ENCODE results near the gene PEX7.
"Not testable (repeated sequence)": the region's sequence is repeated elsewhere in the genome, so short reads cannot be mapped to it uniquely, and the experiment has no call there.

PEX7 gene, protein sequence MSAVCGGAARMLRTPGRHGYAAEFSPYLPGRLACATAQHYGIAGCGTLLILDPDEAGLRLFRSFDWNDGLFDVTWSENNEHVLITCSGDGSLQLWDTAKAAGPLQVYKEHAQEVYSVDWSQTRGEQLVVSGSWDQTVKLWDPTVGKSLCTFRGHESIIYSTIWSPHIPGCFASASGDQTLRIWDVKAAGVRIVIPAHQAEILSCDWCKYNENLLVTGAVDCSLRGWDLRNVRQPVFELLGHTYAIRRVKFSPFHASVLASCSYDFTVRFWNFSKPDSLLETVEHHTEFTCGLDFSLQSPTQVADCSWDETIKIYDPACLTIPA

DNA sequence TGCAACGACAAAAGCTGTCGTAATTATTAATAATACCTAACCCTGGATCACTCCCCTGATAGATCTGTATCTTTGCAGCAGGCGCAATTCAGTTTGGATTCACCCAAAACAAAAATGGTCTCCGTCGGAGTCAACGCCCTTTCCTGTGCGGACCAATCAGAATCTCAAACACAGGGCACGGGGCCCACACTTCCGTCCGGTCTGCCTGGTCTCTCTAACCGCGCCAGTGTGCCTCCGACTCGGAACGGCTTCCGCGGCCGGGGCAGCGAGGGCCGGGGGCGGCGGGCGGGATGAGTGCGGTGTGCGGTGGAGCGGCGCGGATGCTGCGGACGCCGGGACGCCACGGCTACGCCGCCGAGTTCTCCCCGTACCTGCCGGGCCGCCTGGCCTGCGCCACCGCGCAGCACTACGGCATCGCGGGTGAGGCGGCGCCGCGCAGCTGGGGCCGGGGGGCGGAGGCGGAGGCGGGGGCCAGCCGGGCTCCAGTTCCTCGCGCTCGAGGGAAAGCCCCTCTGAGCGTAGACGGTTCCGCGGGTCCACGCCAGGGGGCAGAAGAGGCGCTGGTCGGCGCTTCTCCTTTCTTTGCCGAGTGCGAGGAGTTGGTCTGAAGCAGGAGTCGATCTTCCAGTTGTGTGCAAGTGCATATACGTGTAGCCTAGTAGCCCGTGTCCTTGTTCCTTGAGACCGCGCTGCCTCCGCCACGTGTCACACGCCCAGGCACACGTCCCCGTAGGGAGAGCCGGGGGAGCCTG lies at the start of gene PEX7:
Gene PEX7 (plus strand): TSS at position 217 of the 752 bp plus-strand sequence. CDS start 74 bp downstream, at position 291.
- DNase-seq (ENCODE audit: low read depth in 2 of 2), result peak; percentile 65 to 73

DNA sequence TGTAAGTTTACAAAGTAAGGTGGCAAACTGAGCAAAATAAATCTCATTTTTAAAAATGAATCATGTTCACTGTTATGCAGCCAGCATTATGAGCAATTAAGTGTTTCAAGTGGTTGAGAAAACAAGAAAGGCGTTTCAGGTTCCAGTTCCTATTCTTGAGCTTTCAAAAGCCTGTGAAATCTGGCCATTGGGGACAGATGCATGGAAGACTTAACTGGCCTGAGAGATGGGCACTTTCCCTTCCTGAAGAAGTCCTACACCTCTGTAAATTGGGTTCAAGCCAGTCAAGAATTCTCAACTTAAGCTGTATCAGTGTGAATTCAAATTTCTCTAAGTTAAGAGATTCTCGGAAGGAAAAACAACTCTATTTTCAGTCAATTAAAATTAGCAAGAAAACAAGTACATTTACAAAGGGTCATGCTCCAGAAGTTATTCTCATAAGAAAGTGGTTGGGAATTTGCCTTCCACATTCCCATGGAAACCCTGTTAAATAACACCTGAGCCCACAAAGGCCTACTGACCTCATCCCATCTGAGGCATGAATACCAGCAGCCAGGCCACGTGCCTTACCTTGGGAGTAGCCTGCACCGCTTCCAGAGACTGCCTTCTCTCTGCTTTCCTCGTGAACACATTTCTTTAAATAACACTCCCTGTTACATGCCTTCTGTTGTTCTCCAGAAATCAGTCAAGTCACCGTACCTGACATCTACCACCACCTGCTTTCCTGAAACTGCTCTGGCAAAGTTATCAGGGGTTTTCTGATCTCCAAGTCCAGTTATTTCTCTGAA lies 49.5 kb upstream of the PEX7 start:
- no peak for DNase-seq (ENCODE audit: low read depth in 2 of 2)

DNA sequence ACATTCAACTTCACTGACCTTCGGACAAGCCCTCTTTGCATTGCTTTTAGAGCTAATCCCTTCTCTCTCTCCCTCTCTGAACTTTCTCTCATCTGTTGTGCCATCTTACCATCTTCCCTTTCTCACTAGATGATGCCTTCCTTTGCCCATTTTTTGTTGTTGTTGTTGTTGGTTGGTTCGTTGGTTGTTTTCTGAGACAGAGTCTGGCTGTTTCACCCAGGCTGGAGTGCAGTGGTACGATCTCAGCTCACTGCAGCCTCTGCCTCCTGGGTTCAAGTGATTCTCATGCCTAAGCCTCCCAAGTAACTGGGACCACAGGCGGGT lies 49.0 kb upstream of the PEX7 start:
- no peak for DNase-seq (ENCODE audit: low read depth in 2 of 2)

DNA sequence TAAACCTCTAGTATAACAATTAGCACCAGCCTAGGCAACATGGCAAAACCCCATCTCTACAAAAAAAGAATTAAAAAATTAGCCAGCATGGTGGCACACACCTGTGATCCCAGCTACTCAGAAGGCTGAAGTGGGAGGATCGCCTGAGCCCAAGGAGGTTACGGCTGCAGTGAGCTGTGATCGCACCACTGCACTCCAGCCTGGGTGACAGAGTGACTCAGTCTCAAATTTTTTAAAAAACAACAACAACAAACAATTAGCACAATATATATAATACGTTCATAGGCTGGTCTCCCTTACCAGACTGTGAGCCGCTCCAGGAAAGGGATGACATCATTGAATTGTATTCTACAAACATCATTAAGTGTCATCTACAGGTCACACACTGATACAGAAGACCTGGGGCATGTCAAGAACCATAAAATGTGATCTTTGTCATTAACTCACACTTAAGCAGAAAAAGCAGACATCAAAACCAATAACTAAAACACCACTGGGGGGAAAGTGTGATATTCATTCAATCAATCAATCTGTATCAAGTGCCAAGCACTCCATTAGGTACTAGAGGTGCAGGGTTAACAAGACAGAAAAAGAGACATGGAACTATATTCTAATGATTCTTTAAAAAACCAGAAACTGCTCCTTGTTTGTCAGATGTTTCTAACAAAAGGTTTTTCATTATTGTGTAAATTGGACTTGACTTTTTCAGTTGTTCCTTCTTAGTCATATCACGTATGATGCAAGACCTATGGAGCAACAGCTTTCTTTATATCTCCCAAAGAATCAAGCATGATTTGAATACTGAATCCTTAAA lies 48.0 kb upstream of the PEX7 start:
- no peak for DNase-seq (ENCODE audit: low read depth in 2 of 2)

DNA sequence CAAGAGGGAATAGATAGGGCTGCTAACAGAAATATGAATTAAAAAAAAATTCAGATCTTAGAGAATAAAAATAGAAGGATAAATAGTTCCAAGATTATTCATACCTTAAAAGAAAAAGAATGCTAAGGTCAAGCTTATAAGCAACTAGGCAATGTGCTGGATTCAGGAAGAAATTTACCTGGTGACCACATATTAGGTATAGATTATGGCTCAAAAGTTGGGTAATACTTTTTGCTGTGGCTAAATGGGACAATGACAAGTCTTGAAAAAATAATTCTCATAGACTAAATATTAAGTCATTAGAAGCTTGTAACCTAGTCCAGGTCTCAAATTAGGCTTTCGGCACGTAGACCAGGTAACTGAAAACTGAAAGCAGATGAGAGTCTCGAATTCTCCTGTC lies 47.3 kb upstream of the PEX7 start:
- no peak for DNase-seq (ENCODE audit: low read depth in 2 of 2)

DNA sequence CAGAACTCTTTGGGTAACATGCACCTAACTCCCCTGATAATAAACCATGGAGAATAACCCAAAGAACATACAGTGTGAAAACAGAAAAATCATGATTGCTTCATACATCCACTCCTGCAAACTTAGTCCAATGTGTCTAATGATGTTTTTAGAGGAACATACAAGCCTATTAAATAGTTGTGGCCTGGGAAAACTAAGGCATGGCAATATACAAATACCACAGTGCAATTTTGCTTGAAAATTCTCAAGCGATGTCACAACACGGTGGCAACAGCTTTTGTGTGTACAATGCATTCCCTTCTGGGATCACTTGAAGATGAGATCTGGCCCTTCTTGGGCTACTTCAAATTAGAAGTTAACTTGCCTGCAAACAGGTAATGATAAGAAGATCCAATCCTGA lies 46.8 kb upstream of the PEX7 start:
- no peak for DNase-seq (ENCODE audit: low read depth in 2 of 2)

DNA sequence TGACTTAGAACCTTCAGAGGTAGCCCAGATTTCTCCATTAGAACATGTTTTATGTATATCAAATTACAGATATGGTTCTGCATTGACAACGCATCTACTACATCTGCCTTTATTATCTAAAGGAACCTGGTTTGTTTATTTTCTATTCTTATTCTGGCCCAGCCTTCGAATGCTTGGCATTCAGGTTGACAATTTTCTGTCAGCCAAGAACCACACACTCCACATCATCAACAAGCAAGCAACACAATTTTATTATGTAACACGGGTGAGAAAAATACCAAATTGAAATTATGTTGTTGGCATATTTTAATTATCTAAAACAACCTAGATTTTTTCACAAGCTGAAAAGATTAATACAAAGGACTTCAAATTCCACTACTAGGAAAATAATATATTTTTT lies 44.7 kb upstream of the PEX7 start:
- no peak for DNase-seq (ENCODE audit: low read depth in 2 of 2)

DNA sequence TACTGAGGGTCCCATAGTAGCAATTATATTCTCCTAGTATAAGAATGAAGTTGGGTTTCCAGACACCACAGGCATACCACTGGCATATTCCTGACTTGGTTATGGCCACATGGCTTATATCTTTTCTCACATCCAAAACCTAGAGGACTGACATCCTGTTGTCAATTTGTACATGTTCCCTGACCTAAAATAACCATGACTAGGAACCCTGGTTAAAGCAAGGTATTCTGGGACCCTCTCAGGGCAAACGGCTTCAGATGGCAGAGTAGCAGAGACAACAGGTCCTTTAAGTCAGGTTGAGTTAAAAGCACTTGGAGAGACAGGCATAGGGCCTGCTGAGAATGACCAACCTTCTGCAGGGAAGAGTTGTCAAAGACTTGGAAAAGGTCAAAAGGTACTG lies 42.7 kb upstream of the PEX7 start:
- DNase-seq (ENCODE audit: low read depth in 2 of 2), result no peak

DNA sequence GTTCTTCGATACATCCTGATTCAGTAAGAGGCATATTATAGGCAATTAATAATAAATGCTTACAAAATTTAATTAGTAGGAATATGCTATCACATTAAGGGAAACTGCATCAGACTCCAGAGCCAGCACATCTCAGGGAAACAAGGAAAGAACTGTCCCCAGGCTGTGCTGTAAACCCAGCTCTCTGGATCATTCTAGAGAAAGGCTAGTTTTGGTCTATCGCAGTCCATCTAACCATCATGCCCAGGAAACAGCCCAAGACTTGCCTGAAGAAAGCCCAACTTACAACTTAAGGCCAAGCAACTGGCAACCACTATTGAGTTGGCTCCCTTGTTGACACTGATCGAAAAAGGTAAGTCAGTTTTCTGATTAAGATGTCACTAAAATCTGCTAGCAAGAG lies 41.4 kb upstream of the PEX7 start:
- DNase-seq (ENCODE audit: low read depth in 2 of 2), result no peak

DNA sequence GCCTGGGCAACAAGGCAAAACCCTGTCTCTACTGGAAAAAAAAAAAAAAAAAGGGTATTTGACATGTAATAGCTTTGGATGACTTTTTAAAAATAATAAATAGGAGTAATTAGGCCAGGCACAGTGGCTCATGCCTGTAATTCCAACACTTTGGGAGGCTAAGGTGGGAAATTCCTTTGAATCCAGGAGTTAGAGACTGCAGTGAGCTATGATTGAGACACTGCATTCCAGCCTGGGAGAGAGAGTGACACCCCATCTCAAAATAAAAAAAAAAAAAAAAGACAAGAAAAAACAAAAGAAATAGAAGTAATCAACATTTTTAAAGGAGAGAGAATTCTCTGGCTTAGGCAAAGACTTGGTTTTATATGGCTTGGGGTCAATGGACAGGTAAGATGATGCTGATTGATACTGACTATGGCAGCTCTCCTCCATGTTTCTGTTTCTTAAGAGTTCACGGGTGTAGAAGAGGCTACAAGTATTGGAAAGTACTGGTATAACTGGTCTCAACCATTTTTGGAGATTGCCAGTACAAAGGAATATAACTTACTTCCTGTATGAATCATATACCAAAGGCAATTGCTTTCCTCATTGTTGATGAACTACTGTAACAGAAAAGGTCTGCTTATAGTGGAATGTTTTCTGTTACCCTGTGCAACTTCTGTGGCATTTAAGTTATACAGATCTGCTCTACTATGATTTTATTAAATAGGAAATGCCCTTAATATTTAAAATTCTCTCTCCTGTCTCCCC lies 40.2 kb upstream of the PEX7 start:
- no peak for DNase-seq (ENCODE audit: low read depth in 2 of 2)

DNA sequence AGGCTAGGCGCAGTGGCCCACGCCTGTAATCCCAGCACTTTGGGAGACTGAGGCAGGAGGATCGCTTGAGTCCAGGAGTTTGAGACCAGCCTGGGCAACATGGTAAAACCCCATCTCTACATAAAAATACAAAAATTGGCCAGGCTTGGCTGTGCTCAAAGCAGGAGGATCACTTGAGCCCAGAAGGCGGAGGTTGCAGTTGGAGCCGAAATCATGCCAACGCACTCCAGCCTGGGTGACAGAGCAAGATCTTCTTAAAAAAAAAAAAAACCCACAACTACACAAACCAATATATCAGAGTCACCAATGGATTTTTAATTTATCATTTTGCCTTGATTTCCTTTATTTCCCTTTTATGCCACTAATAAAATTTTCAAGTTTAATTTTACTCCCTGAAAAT lies 39.4 kb upstream of the PEX7 start:
- no peak for DNase-seq (ENCODE audit: low read depth in 2 of 2)

DNA sequence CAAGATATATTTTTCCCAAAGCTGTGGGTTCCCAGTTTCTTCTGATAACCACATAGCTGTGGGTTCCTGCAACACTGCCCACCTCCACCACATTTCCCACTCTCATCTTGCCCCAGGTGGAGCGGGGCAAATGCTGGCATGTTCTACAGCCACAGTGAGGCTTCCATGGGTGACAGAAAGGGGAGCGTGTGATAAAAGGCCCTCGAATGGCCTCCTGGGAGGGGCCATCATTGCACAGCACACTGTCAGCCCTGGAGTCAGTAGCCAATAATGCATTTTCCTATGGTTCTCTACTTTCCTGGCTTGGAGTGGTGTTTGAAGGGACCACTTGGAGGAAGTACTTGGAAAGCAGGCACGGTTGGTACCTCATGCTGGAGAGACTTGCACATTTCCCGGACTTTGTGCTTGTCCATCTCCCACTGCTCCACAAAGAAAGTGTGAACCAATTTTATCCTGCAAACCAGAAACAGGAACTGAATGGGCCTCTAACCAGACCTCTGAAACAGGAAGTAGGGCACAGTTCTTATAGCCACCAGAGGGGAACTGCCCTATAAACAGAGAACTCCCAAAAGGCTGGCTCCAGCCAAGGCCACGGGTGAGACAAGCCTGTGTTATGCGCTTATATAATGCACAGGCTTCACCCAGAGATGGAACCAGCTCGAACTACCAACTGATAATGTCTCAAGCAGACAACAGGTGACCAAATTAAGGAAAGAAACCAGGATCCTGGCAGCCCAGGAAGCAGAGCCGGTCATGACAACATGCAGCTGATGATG lies 38.7 kb upstream of the PEX7 start:
- DNase-seq (ENCODE audit: low read depth in 2 of 2), result no peak

DNA sequence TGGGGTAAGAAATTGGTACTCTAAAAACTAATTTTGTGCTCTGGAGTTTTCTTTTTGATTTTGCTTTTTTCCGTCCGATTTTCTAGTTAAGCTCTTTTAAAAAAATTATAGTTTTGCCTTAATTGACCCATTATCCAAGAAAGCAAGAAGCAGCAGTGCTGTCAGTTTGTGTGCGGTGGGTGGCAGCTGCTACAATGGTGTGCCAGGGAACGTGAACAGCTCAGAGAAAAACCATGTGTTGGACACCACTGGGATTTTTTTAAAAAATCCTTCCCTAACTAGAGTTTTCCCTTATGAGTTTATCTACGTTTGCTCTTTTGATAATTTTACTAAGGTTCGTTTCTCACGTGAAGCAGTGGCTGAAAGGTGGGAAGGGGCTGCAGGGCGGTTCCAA lies 38.1 kb upstream of the PEX7 start:
- DNase-seq (ENCODE audit: low read depth in 2 of 2), result no peak

DNA sequence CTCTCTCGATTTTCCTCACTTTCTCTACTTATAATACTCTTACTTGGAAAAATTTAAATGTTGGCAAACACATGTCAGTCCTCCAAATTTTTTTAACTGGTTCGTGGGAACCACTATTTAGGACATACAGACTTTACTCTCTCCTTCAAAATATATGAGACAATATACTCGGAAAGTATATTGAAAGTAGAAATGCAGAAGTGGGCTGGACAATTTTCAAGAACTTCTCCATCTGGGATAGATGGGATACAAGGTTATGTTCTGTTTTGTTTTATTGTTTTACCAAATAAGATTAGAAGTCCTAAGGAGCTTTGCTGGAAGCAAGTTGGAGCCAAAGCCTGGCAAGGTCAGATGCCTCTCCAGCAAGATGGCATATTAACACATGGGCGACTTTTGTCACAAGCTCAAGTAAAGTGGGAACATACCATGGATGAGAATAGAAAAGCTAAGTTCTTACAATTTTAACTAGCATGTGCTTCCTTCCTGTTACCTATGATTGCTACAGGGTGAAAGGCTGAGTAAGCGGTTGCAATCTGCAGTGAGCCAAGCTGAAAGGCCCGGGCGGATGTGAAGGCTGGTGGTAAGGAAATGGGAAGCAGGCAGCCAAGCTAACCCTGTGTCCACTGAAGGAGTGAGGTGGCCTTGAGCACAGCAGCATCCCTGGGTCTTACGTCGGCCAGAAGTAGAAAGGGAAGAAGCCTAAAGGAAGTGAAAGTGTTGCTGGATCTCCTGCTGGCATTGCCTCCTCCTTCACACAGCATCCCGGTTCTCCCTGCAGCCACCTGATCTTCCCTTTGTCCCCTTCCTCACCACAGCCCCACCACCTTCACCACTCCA lies 37.3 kb upstream of the PEX7 start:
- DNase-seq (ENCODE audit: low read depth in 2 of 2), result no peak

DNA sequence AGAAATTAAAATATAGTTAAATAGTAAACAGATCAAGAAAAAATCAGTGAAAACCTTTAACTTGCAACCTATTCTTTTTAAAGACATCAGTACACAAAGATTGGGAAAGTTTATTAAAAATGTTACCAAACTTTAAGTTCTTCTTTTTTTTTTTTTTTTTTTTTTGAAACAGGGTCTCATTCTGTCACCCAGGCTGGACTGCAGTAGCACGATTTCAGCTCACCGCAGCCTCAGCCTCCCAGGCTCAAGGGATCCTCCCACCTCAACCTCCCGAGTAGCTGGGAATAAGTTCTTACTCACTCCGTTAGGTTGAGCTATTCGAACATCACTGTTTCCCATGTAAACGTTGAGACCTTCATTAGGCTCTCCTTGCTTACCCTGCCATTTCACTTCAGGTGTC lies 35.7 kb upstream of the PEX7 start:
- DNase-seq (ENCODE audit: low read depth in 2 of 2), result no peak

DNA sequence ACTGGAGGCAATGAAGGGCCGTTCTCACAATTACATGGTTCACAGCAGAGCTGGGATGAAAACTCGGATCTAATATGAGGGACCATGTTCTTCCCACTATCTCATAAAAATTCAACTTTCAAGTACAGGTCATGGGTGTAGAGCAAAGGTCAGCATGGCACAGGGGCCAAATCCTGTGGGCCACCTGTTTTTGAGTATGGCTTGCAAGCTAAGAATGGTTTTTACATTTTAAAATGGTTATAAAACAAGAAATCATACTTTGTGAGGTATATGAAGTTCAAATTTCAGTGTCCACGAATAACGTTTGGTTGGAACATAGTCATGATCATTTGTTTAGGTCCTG lies 34.7 kb upstream of the PEX7 start:
- no peak for DNase-seq (ENCODE audit: low read depth in 2 of 2)

DNA sequence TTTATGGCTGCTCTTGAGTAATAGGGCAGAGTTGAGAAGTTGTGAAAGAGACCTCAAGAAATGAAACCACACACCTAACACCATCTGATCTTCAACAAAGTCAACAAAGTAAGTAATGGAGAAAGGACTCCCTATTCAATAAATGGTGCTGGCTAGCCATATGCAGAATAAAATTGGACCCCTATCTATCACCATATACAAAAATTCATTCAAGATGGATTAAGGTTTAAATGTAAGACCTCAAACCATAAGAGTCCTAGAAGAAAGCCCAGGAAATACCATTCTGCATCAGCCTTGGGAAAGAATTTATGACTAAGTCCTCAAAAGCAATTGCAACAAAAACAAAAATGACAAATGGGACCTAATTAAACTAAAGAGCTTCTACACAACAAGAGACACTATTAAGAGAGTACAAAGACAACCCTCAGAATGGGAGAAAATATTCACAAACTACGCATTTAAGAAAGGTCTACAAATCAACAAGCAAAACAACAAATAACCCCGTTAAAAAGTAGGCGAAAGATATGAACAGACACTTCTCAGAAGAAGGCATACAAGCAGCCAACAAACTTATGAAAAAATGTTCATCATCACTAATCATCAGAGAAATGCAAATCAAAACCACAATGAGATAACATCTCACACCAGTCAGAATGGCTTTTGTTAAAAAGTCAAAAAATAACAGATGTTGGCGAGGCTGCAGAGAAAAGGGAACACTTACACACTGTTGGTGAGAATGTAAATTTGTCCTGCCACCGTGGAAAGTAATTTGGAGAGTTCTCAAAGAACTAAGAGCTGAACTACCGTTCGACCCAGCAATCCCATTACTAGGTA lies 34.1 kb upstream of the PEX7 start:
- DNase-seq (ENCODE audit: low read depth in 2 of 2), result no peak

DNA sequence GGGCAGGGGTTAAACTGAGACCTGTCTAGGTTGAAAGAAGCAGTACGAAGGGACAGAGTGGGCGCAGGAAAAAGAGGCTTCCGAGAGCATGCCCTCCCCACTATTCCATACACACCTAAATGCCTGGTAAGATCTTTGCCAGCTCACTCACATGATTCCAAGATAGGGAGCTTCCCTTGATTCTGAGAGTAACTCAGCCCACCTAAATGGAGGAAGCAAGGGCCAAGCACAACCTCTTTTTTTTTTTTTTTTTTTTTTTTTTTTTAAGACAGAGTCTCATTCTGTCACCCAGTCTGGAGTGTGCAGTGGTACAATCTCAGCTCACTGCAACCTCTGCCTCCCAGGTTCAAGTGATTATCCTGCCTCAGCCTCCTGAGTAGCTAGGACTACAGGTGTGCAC lies 33.0 kb upstream of the PEX7 start:
- not testable (repeated sequence) for DNase-seq (ENCODE audit: low read depth in 2 of 2)

Data from stimulated activated CD8-positive, alpha-beta memory T cell treated with anti-CD3 and anti-CD28 coated beads, Interleukin-2, amount 100 ng/mL, for 1 hour (primary cell).